HepG2 (cell line): ENCODE data around the gene SLC4A5. TPM values are rescaled to one million over a fixed set of nuclear protein-coding genes. Genes with fewer than 3 reads are reported as not detected.

Experiments used
- ATAC-seq: fragments of 200-7000 bp; cut with Tn5 transposase; 3 replicates; pipeline ENCODE4 v1.9.1; 2020; ENCODE audit warnings: mild to moderate bottlenecking, moderate library complexity
- BruUV-seq: library from RNA; stranded (reverse); fragments of 400-500 nt; replicated peaks from 2 replicates; lab custom pipeline; 2021; lab: Mats Ljungman, UMichigan
- CTCF ChIA-PET: fragments of 300-600 bp; formaldehyde crosslinking; extraction: SDS; loops from one replicate; lab custom pipeline; 2021; ENCODE audit warnings: low total read pairs, inconsistent platforms, low intra/inter-chr PET ratio; lab: Yijun Ruan, JAX
- POLR2A ChIA-PET: fragments of 350-600 bp; sonication (Branson Sonifier 250); formaldehyde crosslinking; loops from one replicate; lab custom pipeline; 2020; ENCODE audit warnings: antibody characterized with exemption, inconsistent platforms; lab: Yijun Ruan, JAX
- DNase-seq: peaks from one replicate; pipeline ENCODE4 v3.0.0-alpha.2; 2015; ENCODE audit warnings: low spot score
- FAIRE-seq: peaks from 3 replicates; lab custom pipeline; 2011; peaks lifted over from hg19 to GRCh38; lab: Jason Lieb, UNC
- H2AFZ ChIP-seq: one replicate; pipeline ENCODE4 v1.6.1; 2011; ENCODE audit warnings: low read length, inconsistent platforms
- H3K27ac ChIP-seq: fragments of 300-600 bp; 3 replicates; pipeline ENCODE4 v1.8.0; 2011; ENCODE audit warnings: mixed run types, mild to moderate bottlenecking, mixed read lengths, low read length, inconsistent platforms; ENCODE audit not compliant: insufficient read depth; ENCODE audit errors: extremely low read length
- H3K27me3 ChIP-seq, 2 experiments: fragments of 200-600 bp in 1 of 2; 2 replicates in 1 of 2; 3 replicates in 1 of 2; pipeline versions ENCODE4 v1.6.0 to v1.8.0; 2011; ENCODE audit warnings: low read length in 2 of 2, mild to moderate bottlenecking in 2 of 2, moderate library complexity in 2 of 2, inconsistent platforms in 1 of 2; ENCODE audit not compliant: insufficient read depth in 2 of 2, control insufficient read depth in 1 of 2
- H3K36me3 ChIP-seq, 2 experiments: fragments of 200-600 bp in 1 of 2; replicated peaks in 1 of 2; 2 replicates in 1 of 2; 3 replicates in 1 of 2; pipeline versions ENCODE4 v1.5.1 to v1.8.0; 2011; ENCODE audit warnings: low read length in 2 of 2, inconsistent platforms in 1 of 2; ENCODE audit not compliant: insufficient read depth in 2 of 2, control insufficient read depth in 1 of 2
- H3K4me1 ChIP-seq: 2 replicates; pipeline ENCODE4 v1.5.1; 2012; ENCODE audit warnings: low read length, inconsistent platforms; ENCODE audit not compliant: insufficient read depth
- H3K4me2 ChIP-seq: 2 replicates; pipeline ENCODE4 v1.6.0; 2011; ENCODE audit warnings: low read depth, low read length, inconsistent platforms
- H3K4me3 ChIP-seq, 3 experiments: fragments of 200-600 bp in 1 of 3; sonication (generic), shearing (Covaris generic) in 1 of 3; replicated peaks in 1 of 3; 2 replicates each; pipeline ENCODE4 v1.5.1; 2011 to 2016; ENCODE audit warnings: low read length in 3 of 3, inconsistent platforms in 2 of 3, low read depth in 2 of 3, mild to moderate bottlenecking in 2 of 3, control low read depth in 1 of 3, mixed read lengths in 1 of 3; ENCODE audit not compliant: insufficient read depth in 1 of 3
- H3K79me2 ChIP-seq: one replicate; pipeline ENCODE4 v1.6.1; 2011; ENCODE audit warnings: low read length, inconsistent platforms; ENCODE audit not compliant: insufficient read depth
- H3K9ac ChIP-seq: 2 replicates; pipeline ENCODE4 v1.6.0; 2011; ENCODE audit warnings: mild to moderate bottlenecking, low read depth, low read length, inconsistent platforms; ENCODE audit not compliant: insufficient read depth
- H3K9me3 ChIP-seq: 2 replicates; pipeline ENCODE4 v1.5.1; 2012; ENCODE audit warnings: mild to moderate bottlenecking, low read length
- H4K20me1 ChIP-seq: 2 replicates; pipeline ENCODE4 v1.6.0; 2011; ENCODE audit warnings: inconsistent platforms, mild to moderate bottlenecking, low read length, moderate library complexity; ENCODE audit not compliant: insufficient read depth
- BORCS8-MEF2B ChIP-seq: sonication (generic); formaldehyde crosslinking; IDR thresholded peaks from 2 replicates; pipeline ENCODE4 v1.8.0; 2022; ENCODE audit warnings: mild to moderate bottlenecking, missing genetic modification reagents
- CAMTA2 ChIP-seq: sonication (generic); formaldehyde crosslinking; IDR thresholded peaks from 2 replicates; pipeline ENCODE4 v1.4.0; 2020; ENCODE audit warnings: mild to moderate bottlenecking, missing genetic modification reagents, borderline replicate concordance
- CEBPB ChIP-seq: IDR thresholded peaks from 2 replicates; pipeline ENCODE4 v1.6.1; 2011; ENCODE audit warnings: low read depth, low read length, improper control_type of control experiment, borderline replicate concordance
- NCOA1 ChIP-seq: sonication (generic); formaldehyde crosslinking; IDR thresholded peaks from 2 replicates; pipeline ENCODE4 v1.9.0; 2021; ENCODE audit warnings: missing genetic modification reagents
- POLR2AphosphoS5 ChIP-seq: IDR thresholded peaks from 2 replicates; pipeline ENCODE4 v1.6.1; 2012; ENCODE audit warnings: low read depth, low read length
- XBP1 ChIP-seq: sonication (generic); formaldehyde crosslinking; IDR thresholded peaks from 2 replicates; pipeline ENCODE4 v1.5.0; 2020; ENCODE audit warnings: missing genetic modification reagents
- ZNF44 ChIP-seq: sonication (generic); formaldehyde crosslinking; IDR thresholded peaks from 2 replicates; pipeline ENCODE4 v1.5.1; 2020; ENCODE audit warnings: mild to moderate bottlenecking, missing genetic modification reagents
- WGBS: methylation state at CpG from one replicate; pipeline ENCODE4 v1.1.6; 2017; ENCODE audit warnings: low lambda C conversion rate; 5-methylcytosine and 5-hydroxymethylcytosine counted together
- in situ Hi-C: cut with HindIII; loops from 2 replicates; pipeline ENCODE4 v1.10.0; 2017; ENCODE audit warnings: low pct_unique_long_range_greater_than_20kb; ENCODE audit not compliant: extremely low pct_ligation_motif_present
- intact Hi-C: fragments of 100-400 bp; cut with micrococcal nuclease; formaldehyde crosslinking; loops from one replicate; pipeline ENCODE4 v1.10.0; 2022; ENCODE audit not compliant: unreplicated experiment
- polyA plus RNA-seq, 8 experiments: library from polyadenylated mRNA; depleted of rRNA in 3 of 8; stranded (reverse) in 7 of 8; unstranded in 1 of 8; fragments of >200 nt; fragmentation: Illumina TruSeq in 4 of 8; extraction: Trizol in 4 of 8; gene quantifications; 2 replicates each; pipeline versions ENCODE4 v1.2.1 to v1.2.3, GENCODE V29; 2011 to 2016; ENCODE audit warnings: low read depth in 4 of 8, missing spikeins in 1 of 8, mixed read lengths in 1 of 8; ENCODE audit not compliant: insufficient read depth in 1 of 8
- total RNA-seq, 5 experiments: library from RNA; depleted of rRNA; stranded (reverse); fragments of >200 nt; fragmentation: Illumina TruSeq; extraction: Trizol; gene quantifications; 2 replicates each; pipeline ENCODE4 v1.2.3, GENCODE V29; 2016; ENCODE audit warnings: low read depth in 1 of 5
- TF ChIP-seq, protein P1 (sequence below): sonication (generic); formaldehyde crosslinking; IDR thresholded peaks from 2 replicates; pipeline ENCODE4 v1.4.0; 2020; ENCODE audit warnings: mild to moderate bottlenecking, missing genetic modification reagents
- TF ChIP-seq, protein P2 (sequence below): sonication (generic); formaldehyde crosslinking; IDR thresholded peaks from 2 replicates; pipeline ENCODE4 v1.4.0; 2020; ENCODE audit warnings: missing genetic modification reagents
- TF ChIP-seq, protein P3 (sequence below): sonication (generic); formaldehyde crosslinking; IDR thresholded peaks from 2 replicates; pipeline ENCODE4 v1.9.0; 2022; ENCODE audit warnings: missing genetic modification reagents, mild to moderate bottlenecking, borderline replicate concordance

Gene SLC4A5
- total and polyA plus RNA-seq, 2 of the 13 experiments (the other 11 are each of a cell fraction or from before 2014, with no cell fraction given) = 0.50 TPM; not detected in 1

DNA sequence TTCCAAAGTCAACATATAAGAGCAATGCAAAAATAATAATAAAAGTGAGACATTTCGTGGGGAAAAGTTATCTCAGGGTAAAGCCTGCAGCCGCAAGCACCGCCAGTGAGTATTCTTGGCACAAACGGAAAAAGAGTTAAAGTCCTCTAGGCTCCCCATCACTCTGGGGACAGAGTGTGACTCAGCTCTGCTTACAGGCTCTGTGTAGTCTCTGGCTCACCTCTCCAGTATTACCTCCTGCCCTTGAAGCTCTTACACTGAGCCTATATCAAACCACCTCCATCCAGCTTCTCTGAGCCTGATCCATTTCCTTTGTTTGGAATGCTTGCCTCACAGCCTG is 89.3 kb downstream of the SLC4A5 start:
- Histone ChIP-seq H4K20me1 (no peaks in the 10 kb centered on the region), H3K9me3 (no peaks in the 10 kb centered on the region), H3K79me2 (no peaks in the 10 kb centered on the region), H2AFZ (no peak overlapping the region), H3K27ac (no peak overlapping the region), H3K27me3 (peaks cover 2 to 27% of the 10 kb centered on the region in 2 experiments; a peak in 2 of 5 replicates), H3K4me2 (no peak overlapping the region), H3K9ac (no peak overlapping the region), H3K4me1 (no peaks in the 10 kb centered on the region), H3K36me3 (no peaks in the 10 kb centered on the region)
- in situ Hi-C loops (no loop called here), intact Hi-C loops (loop anchor here (5.0 kb wide), 1 partner anchor 333 kb away; no protein-coding TSS in a partner anchor)
- no peak for FAIRE-seq
- BruUV-seq = no TSS peak
- ATAC-seq = peak; percentile 41; the same call in 1 of the 3 replicates
- WGBS = 42% methylated on average over 4 of the region's 4 CpGs
- CTCF ChIA-PET = no interaction called here
- TF ChIP-seq, protein P1, sequence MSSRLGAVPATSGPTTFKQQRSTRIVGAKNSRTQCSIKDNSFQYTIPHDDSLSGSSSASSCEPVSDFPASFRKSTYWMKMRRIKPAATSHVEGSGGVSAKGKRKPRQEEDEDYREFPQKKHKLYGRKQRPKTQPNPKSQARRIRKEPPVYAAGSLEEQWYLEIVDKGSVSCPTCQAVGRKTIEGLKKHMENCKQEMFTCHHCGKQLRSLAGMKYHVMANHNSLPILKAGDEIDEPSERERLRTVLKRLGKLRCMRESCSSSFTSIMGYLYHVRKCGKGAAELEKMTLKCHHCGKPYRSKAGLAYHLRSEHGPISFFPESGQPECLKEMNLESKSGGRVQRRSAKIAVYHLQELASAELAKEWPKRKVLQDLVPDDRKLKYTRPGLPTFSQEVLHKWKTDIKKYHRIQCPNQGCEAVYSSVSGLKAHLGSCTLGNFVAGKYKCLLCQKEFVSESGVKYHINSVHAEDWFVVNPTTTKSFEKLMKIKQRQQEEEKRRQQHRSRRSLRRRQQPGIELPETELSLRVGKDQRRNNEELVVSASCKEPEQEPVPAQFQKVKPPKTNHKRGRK = no peak
- TF ChIP-seq, protein P2, sequence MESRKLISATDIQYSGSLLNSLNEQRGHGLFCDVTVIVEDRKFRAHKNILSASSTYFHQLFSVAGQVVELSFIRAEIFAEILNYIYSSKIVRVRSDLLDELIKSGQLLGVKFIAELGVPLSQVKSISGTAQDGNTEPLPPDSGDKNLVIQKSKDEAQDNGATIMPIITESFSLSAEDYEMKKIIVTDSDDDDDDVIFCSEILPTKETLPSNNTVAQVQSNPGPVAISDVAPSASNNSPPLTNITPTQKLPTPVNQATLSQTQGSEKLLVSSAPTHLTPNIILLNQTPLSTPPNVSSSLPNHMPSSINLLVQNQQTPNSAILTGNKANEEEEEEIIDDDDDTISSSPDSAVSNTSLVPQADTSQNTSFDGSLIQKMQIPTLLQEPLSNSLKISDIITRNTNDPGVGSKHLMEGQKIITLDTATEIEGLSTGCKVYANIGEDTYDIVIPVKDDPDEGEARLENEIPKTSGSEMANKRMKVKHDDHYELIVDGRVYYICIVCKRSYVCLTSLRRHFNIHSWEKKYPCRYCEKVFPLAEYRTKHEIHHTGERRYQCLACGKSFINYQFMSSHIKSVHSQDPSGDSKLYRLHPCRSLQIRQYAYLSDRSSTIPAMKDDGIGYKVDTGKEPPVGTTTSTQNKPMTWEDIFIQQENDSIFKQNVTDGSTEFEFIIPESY = peak; percentile 12; the same call in 1 of the 2 replicates
- TF ChIP-seq, all 625 proteins: peak for 1
- POLR2A ChIA-PET = no interaction called here
- H3K4me3 ChIP-seq = no peak overlapping the region
- no peak for DNase-seq

DNA sequence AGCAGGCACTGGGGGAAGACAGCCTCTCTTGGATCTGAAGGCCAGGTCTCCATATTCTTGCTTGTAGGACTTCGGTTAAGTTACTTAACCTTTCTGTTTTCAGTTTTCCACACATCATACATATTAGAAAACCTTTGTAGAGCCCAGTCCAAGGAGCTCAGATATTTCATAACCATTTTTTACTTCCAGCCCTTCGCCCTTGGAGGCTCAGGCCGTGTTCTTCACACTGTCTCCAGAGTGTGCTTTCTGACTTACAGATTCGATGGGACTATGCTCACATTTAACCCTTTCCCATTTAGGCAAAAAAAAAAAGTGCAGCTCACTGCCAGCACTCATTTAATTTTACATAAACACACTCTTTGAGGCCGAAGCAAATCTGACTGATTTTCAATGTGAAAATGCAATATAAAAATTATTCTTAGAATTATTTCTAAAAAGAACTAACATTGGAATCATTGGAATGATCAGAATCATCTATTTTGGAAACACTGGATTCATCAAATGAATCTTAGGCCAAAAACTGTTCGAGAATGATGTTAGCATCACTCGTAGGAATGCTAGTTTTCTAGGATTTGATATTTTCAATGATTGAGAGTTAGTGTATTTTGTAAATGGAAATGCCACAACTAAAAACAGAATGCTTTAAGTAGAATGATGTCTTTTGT is 89.8 kb downstream of the SLC4A5 start:
- no peak for TF ChIP-seq BORCS8-MEF2B (CRISPR knock-in tag)
- no peak for TF ChIP-seq ZNF44 (CRISPR knock-in tag)
- TF ChIP-seq CAMTA2 = no peak
- TF ChIP-seq, protein P3, sequence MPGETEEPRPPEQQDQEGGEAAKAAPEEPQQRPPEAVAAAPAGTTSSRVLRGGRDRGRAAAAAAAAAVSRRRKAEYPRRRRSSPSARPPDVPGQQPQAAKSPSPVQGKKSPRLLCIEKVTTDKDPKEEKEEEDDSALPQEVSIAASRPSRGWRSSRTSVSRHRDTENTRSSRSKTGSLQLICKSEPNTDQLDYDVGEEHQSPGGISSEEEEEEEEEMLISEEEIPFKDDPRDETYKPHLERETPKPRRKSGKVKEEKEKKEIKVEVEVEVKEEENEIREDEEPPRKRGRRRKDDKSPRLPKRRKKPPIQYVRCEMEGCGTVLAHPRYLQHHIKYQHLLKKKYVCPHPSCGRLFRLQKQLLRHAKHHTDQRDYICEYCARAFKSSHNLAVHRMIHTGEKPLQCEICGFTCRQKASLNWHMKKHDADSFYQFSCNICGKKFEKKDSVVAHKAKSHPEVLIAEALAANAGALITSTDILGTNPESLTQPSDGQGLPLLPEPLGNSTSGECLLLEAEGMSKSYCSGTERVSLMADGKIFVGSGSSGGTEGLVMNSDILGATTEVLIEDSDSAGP (CRISPR knock-in tag) = no peak
- TF ChIP-seq CEBPB = peak; percentile 7; the same call in 1 of the 2 replicates
- no peak for TF ChIP-seq XBP1 (CRISPR knock-in tag)
- TF ChIP-seq NCOA1 (CRISPR knock-in tag) = no peak
- TF ChIP-seq POLR2AphosphoS5 = no peak
- TF ChIP-seq, all 625 proteins: peak for 1
- no peak overlapping the region for H3K27ac ChIP-seq
- FAIRE-seq (no peak), ATAC-seq (no peak), DNase-seq (no peak)
- POLR2A ChIA-PET = no interaction called here
- no peak overlapping the region for H3K4me2 ChIP-seq
- no TSS peak for BruUV-seq
- H3K4me1 ChIP-seq = no peaks in the 10 kb centered on the region
- intact Hi-C loops = loop anchor here (5.0 kb wide), 1 partner anchor 334 kb away; no protein-coding TSS in a partner anchor
- no peaks in the 10 kb centered on the region for H3K36me3 ChIP-seq
- H3K79me2 ChIP-seq = no peaks in the 10 kb centered on the region
- H4K20me1 ChIP-seq = no peaks in the 10 kb centered on the region
- no peak overlapping the region for H3K4me3 ChIP-seq
- in situ Hi-C loops = no loop called here
- WGBS = 18% methylated on average over 7 of the region's 7 CpGs
- CTCF ChIA-PET = no interaction called here
- H3K9ac ChIP-seq = no peak overlapping the region
- no peaks in the 10 kb centered on the region for H3K9me3 ChIP-seq
- H3K27me3 ChIP-seq = peaks cover 2 to 24% of the 10 kb centered on the region in 2 experiments; a peak in 1 of 5 replicates
- H2AFZ ChIP-seq = no peak overlapping the region
